Measurements from ENCODE around the gene RIPK4. TPM values are rescaled to one million over a fixed set of nuclear protein-coding genes. Genes with fewer than 3 reads are reported as not detected.

RIPK4 gene
- total and polyA plus RNA-seq, 2 of the 13 experiments (the other 11 are each of a cell fraction or from before 2014, with no cell fraction given): 3.1 to 4.9 TPM

- Histone ChIP-seq H3K4me2 (ENCODE audit: low read depth, low read length) (no peak overlapping the region), H4K20me1 (ENCODE audit: insufficient read depth, low read length) (peaks cover 86% of the 10 kb centered on the region), H3K4me3 (replicated peaks in 1 of 3; ENCODE audit: insufficient read depth in 1 of 3, low read depth in 2 of 3, low read length in 3 of 3) (no peak overlapping the region), H3K36me3 (replicated peaks in 1 of 2; ENCODE audit: control insufficient read depth in 1 of 2, insufficient read depth in 2 of 2, low read length in 2 of 2) (peaks cover 13 to 26% of the 10 kb centered on the region in 2 experiments; a peak in 4 of 5 replicates), H3K4me1 (ENCODE audit: insufficient read depth, low read length) (peaks cover 61% of the 10 kb centered on the region), H3K27ac (ENCODE audit: extremely low read length, insufficient read depth, low read length) (no peak overlapping the region), H3K79me2 (ENCODE audit: insufficient read depth, low read length) (peaks cover 71% of the 10 kb centered on the region), H3K9ac (ENCODE audit: insufficient read depth, low read depth, low read length) (no peak overlapping the region), H3K9me3 (ENCODE audit: low read length) (no peaks in the 10 kb centered on the region), H3K27me3 (ENCODE audit: control insufficient read depth in 1 of 2, insufficient read depth in 2 of 2, low read length in 2 of 2) (no peaks in the 10 kb centered on the region), H2AFZ (ENCODE audit: low read length) (no peak overlapping the region)
- no peak for FAIRE-seq
- ATAC-seq: no peak
- WGBS (ENCODE audit: low lambda C conversion rate): 98% methylated on average over 6 of the region's 11 CpGs
- intact Hi-C loops (cut with micrococcal nuclease; ENCODE audit: unreplicated experiment): no loop called here
- no TSS peak for BruUV-seq (replicated peaks)
- in situ Hi-C loops (cut with HindIII; ENCODE audit: extremely low pct_ligation_motif_present, low pct_unique_long_range_greater_than_20kb): no loop called here
- no peak for DNase-seq (ENCODE audit: low spot score)
- POLR2A ChIA-PET: interaction anchor here (0.6 kb wide), 1 partner anchor 55 kb away, joined by 3 read pairs; no protein-coding TSS in a partner anchor
- CTCF ChIA-PET (ENCODE audit: low intra/inter-chr PET ratio, low total read pairs): no interaction called here
- TF ChIP-seq ZBTB20 (CRISPR knock-in tag; IDR thresholded peaks at IDR 0.05; ENCODE audit: borderline replicate concordance, low read depth) (no peak), ZNF20 (CRISPR knock-in tag; IDR thresholded peaks at IDR 0.05) (no peak), THAP9 (CRISPR knock-in tag; IDR thresholded peaks at IDR 0.05; ENCODE audit: borderline replicate concordance) (no peak), MED1 (CRISPR knock-in tag; IDR thresholded peaks at IDR 0.05) (no peak), KLF6 (CRISPR knock-in tag; IDR thresholded peaks at IDR 0.05) (no peak), ZBTB25 (CRISPR knock-in tag; IDR thresholded peaks at IDR 0.05) (no peak), GZF1 (CRISPR knock-in tag; IDR thresholded peaks at IDR 0.05) (no peak), SP4 (CRISPR knock-in tag; IDR thresholded peaks at IDR 0.05) (no peak), SMC3 (IDR thresholded peaks at IDR 0.05; ENCODE audit: low read length) (no peak), REPIN1 (CRISPR knock-in tag; IDR thresholded peaks at IDR 0.05; ENCODE audit: borderline replicate concordance, low read depth) (no peak), WIZ (CRISPR knock-in tag; IDR thresholded peaks at IDR 0.05) (no peak), ZNF142 (CRISPR knock-in tag; IDR thresholded peaks at IDR 0.05) (no peak), ZNF749 (CRISPR knock-in tag; IDR thresholded peaks at IDR 0.05; ENCODE audit: borderline replicate concordance) (no peak), SNRNP70 (IDR thresholded peaks at IDR 0.05; ENCODE audit: low read depth, low read length) (no peak), ERF (CRISPR knock-in tag; IDR thresholded peaks at IDR 0.05) (no peak), AGO1 (IDR thresholded peaks at IDR 0.05; ENCODE audit: low read depth, low read length, poor library complexity, severe bottlenecking) (no peak)
Observed at GRCh38 chr21:41759214-41759840, 7.5 kb downstream of the RIPK4 start.
